Stromal cell of bone marrow (primary cell): ENCODE results near the gene SAXO2.
"Not testable (repeated sequence)": the region's sequence is repeated elsewhere in the genome, so short reads cannot be mapped to it uniquely, and the experiment has no call there.

Source experiments
- DNase-seq: peaks from one replicate; pipeline ENCODE4 v3.0.0-alpha.2; 2012; ENCODE audit warnings: low read depth

SAXO2 gene

DNA sequence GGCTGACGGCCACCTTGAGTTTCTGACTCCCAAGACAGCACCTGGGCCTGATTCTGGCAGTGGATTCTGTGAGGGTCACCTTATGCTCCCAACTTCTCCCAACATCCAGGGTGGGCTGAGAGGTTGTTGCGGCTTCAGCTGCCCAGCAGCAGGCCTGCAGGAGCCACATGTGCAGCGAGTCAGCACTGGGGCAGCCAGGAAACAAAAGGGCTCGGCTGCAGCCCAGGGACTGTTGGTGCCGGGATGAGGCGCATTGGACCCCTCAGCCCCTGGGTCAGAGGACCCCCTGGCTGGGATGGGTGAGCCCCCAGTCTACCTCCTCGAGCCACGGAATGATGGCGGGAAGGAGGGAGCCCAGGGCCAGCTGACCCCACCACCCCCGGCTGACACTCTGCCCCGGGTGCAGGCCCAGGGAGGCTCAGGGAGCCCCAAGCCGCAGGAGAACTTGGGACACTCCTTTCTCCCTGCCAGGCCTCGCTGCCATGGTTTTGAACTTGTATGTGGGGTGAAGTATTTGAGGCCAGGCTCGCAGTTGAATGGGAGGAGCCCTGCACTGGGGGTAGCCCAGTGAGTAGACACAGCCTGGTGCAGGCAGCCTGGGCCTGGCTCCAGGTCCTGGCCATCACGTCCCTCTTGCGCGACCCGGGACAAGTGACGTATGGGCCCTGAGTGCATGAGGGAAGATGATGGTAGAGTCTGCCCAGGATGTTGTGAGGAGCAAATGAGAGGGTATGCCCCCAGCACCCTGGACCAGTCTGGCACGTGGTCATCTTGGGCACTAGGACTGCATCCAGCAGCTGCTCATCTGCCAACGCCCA is 51.5 kb downstream of the SAXO2 start:
- DNase-seq, result not testable (repeated sequence)

DNA sequence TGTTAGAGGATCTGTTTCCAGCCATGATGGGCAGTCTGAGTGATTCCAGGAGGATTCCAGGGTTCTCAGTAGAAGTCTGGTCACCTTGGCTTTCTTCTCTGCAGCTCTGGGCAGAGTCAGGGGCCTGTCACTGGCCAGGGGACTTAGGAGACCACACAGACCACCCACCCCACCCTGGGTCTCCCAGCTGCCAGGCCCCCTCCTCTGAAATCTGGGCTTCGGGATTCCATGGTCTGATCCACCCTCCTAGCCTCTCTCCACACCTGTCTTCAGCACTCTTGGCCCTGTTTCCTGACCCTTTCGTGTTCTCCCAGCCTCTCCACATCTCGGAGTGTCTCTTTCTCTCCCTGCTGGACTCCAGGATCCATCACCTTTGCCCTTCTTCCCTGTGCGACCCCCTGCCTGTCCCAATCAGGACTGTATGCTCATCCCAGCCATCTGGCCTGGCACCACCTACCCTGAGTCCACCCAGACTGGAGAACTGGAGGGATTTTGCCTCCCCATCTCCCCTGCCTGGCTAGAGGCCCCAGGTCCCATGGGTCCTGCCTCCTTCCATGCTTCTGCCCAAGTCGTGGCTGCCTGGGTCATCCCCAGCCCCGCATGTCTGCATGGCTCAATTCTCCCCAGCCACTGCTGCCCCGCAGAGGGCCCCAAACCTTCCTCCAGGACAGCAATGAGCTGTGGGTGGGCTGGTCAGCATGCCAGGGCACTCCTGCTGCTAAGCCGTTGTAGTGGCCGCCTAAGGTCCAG is 52.3 kb downstream of the SAXO2 start:
- no peak for DNase-seq

DNA sequence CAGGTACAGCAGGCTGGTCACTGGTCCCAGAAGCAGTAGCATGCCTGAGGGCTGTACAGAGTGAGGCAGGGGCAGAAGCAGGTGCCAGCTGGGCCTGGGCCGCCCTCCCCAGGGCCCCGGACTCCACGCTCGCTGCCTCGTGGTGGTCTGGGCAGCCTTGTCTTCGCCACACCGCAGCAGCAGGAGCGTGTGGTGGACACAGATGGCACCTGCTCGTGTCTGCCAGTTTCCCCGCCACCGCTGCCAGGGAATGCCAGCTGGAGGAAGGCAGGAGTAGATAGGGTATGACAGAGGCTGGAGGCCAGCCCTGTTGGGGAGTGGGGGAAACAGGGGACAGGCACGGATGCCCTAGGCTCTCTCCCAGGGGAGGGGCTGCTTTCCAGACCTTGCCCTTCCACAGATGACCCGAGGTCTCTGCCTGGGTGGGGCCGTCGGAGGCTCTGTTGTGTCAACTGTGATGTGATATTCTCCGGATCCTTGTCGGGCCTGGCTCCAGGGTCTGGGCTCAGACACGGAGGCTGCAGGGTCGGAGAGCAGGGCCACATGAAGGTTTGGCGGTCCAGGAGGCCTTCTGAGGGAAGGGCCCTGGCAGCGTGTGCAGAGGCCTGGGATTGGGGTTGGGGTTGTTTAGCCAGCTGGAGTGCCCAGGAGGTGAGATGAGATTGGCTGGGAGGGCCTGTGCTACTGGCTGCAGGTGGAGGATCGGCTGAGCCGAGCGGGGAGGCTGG is 53.1 kb downstream of the SAXO2 start:
- no peak for DNase-seq

DNA sequence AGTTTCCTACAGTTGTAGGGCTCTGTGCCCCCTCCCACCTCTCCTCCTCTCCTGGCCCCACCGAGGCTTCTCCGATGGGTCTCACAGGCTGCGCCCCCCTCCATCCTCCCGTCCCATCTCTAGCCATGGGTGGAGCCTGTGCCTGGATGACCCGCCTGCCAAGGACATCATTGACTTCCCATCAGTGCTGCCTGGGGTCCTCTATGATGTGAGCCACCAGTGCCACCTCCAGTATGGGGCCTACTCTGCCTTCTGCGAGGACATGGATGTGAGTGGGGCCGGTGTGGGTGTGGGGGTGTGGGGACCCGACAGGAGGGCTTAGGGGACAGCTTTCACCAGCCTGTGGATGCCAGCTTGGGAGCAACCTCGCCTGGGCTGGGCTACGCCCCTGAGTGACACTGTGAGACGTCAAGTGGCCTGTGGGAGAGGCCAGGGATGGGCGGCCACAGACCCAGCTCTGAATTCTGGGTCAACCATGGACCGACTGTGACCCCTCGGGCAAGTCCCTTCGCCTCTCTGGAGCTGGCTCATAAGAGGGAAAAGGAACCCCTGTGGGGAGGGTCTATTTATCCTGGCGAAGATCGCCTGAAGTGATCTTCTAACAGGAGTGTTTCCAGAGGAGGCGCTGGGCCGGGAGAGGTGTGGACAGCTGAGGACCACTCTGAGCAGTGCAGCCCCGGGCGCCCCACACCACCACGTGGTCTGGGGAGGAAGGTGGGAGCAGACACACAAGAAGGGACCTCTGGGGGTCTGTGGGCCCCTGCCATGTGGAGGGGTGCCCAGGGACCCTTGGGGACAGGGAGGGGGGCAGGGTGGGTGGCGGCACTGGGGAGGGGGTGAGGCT is 53.9 kb downstream of the SAXO2 start:
- not testable (repeated sequence) for DNase-seq

DNA sequence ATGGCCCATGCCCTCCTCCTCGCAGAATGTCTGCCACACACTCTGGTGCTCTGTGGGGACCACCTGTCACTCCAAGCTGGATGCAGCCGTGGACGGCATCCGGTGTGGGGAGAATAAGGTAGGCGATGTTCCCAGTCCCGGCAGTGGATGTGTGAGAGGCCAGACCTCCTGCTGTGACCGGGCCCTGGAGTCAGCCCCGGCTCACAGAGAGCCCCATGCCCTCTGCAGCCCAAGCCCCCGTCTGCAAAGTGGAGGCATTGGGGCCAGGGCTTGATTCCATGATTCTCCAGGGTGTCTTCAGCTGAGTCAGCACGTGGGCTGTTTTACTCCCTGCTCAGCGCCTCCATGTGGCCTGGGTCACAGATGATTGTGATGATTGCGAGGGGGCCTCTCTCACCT is 54.5 kb downstream of the SAXO2 start:
- DNase-seq, result no peak

DNA sequence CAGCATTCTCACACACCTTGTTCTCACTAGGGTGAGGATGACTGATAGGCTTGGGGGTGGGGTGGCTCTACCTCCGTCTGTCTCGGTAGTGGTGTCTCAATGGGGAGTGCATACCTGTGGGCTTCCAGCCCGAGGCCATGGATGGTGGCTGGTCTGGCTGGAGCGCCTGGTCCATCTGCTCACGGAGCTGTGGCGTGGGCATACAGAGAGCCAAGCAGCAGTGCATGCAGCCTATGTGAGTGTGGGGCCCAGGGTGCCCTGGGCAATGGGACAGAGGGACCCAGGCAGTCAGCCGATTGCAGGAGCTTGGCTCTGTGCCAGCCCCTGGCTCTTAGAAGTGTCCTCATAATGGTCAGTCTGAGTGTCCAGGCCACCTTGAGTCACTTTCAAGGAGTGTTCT is 54.9 kb downstream of the SAXO2 start:
- not testable (repeated sequence) for DNase-seq

DNA sequence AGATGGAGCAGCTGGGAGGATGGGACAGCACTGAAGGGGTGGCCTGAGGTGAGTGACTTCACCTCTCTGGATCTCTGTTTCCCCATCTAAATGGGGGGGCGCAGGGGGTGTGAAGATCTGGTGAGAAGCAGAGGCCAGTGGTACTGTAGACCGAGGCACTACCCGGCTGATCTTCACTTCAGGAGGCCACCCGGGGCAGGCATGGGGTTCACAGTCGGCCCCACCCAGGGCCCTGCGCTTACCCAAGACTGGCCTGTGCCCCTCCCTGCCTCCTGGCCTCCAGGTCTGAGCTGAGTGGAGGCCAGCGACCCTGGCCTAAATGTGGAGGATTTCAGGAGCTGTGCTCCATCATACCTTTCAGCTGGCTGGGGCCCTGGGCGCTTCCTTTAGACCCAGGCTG is 55.7 kb downstream of the SAXO2 start:
- DNase-seq, result not testable (repeated sequence)

DNA sequence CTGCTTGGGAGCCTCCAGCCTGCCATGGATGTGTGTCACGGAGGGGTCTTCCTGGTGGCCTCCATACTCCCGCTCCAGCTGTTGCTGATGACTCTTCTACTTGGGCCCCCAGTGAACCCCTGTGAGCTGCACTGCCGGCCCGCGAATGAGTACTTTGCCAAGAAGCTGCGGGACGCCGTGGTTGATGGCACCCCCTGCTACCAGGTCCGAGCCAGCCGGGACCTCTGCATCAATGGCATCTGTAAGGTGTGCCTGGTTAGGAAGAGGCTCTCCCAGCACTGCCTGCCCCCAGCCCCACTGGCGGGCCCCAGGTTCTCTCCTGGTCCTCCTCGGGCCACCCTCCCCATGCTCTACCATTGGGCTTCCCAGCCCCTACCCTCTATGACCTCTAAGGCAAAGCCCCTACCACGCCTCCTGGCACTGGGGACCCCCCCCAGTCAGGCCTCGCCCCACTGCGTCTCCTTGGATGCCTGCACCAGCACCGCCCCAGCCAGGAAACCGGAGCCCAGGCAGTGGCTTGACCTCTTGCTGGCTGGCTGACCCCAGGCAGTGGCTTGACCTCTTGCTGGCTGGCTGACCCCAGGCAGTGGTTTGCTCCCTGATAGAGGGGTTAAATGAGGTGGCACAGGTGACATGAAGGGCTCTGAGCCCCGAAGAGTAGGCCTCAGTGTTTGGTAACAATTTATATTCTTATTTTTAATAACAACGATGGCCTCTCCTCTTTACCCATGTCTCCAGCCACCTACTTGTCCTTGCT is 57.1 kb downstream of the SAXO2 start:
- DNase-seq, result not testable (repeated sequence)

DNA sequence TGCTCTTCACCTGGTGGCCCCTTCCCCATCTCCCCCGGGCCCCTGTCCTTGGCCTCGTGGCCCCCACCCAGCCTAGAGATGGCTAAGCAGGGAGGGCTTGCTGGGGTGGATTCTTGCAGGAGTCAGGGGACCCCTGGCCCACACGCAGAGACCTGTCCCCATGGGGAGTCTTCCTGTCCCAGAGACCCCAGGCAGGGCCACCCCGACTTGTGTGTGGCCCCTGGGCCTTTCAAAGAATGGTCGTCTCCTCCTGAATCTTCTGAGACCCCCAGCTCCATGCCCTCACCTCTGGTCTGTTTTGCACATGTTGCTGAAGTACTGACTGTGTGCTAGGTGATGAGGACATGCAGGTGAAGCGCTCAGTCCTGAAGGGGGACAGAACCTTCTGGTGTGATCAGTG is 58.2 kb downstream of the SAXO2 start:
- DNase-seq, result not testable (repeated sequence)

DNA sequence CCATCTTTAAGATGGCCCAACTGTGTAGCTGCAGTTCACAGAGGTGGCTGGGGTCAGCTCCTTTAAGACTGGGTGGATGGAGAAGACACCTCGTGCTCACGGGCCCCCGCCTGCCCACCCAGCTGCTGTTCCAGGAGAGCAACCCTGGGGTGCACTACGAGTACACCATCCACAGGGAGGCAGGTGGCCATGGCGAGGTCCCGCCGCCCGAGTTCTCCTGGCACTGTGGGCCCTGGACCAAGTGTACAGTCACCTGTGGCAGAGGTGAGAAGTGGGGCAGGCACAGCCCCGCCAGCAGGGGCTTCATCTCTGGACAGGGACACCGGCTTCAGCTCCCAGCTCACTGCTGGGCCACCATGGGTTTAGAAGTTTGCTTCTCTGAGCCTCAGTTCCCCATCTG is 59.9 kb downstream of the SAXO2 start:
- DNase-seq, result not testable (repeated sequence)

DNA sequence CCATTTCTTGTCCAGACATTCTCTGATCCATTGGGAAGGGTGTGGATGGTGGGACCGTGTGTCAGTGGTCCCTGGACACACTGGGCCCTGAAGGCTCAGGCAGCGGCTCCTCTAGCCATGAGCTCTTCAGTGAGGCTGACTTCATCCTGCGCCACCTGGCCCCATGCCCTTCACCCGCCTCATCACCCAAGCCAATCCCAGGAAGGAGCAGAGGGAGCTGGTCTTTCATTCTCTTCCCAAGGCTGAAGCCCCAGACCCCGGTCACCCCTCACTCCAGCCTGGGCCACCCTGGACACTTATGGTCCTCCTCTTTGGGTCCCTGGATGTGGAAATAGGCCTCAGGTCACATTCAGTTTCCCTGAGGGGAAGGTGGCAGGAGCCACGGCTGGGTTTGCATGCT is 62.2 kb downstream of the SAXO2 start:
- not testable (repeated sequence) for DNase-seq

DNA sequence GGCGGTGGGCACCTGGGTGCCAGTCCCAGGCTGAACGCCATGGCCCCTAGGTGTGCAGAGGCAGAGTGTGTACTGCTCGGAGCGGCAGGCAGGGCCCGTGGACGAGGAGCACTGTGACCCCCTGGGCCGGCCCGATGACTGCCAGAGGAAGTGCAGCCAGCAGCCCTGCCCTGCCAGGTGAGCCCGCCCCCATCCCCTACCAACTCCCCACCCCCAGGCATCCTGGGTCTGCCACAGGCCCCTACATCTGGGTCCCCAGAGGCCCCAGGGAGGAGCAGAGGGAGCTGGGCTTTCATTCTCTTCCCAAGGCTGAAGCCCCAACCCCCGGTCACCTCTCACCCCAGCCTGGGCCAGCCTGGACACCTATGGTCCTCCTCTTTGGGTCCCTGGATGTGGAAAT is 63.0 kb downstream of the SAXO2 start:
- not testable (repeated sequence) for DNase-seq

DNA sequence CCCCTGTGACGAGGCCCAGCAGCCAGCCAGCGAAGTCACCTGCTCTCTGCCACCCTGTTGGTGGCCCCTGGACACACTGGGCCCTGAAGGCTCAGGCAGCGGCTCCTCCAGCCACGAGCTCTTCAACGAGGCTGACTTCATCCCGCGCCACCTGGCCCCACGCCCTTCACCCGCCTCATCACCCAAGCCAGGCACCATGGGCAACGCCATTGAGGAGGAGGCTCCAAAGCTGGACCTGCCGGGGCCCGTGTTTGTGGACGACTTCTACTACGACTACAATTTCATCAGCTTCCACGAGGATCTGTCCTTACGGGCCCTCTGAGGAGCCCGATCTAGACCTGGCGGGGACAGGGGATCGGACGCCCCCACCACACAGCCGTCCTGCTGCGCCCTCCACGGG is 64.3 kb downstream of the SAXO2 start:
- not testable (repeated sequence) for DNase-seq

DNA sequence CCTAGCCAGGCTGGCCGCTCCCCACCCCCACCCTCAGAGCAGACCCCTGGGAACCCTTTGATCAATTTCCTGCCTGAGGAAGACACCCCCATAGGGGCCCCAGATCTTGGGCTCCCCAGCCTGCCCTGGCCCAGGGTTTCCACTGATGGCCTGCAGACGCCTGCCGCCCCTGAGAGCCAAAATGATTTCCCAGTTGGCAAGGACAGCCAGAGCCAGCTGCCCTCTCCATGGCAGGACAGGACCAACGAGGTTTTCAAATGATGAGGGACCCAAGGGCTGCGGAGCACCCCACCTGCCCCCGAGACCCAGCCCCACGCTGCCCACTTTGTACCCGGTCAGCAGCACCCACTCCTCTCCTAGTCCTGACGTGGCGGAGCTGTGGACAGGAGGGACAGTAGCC is 64.8 kb downstream of the SAXO2 start:
- DNase-seq, result not testable (repeated sequence)

DNA sequence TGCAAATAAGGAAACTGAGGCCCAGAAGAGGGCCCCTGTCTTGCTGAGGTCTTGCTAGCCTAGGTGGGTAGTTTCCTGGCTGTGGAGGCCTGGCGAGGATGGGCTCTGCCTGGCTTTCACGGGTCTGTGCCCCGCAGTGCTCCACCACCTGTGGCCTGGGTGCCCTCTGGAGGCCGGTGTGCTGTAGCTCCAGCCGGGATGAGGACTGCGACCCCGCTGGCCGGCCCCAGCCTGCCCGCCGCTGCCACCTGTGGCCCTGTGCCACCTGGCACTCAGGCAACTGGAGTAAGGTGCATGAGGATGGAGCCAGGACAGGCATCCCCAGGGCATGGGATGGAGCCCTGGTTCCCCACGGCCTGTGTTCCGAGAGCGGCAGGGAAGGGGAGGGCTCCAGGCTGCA is 66.4 kb downstream of the SAXO2 start:
- DNase-seq, result not testable (repeated sequence)

DNA sequence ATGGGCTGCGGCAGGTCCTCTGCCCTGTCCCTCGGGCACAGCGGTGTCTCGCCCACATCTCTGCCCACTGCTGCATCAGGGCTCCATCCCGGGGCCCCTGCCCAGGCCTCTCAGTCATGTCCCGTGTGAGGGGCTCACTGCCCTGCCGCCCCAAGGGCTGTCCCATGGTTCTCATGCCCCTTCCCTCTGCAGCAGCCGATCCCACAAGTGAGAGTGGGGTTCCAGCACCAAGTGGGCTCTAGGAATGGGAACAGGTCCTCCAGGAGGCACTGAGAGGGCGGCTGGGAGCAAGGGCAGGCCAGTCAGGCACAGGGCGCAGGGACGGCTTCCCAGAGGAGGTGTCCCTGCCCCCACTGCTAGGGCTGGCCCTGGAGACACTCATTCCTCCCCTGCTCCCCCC is 68.3 kb downstream of the SAXO2 start:
- not testable (repeated sequence) for DNase-seq

DNA sequence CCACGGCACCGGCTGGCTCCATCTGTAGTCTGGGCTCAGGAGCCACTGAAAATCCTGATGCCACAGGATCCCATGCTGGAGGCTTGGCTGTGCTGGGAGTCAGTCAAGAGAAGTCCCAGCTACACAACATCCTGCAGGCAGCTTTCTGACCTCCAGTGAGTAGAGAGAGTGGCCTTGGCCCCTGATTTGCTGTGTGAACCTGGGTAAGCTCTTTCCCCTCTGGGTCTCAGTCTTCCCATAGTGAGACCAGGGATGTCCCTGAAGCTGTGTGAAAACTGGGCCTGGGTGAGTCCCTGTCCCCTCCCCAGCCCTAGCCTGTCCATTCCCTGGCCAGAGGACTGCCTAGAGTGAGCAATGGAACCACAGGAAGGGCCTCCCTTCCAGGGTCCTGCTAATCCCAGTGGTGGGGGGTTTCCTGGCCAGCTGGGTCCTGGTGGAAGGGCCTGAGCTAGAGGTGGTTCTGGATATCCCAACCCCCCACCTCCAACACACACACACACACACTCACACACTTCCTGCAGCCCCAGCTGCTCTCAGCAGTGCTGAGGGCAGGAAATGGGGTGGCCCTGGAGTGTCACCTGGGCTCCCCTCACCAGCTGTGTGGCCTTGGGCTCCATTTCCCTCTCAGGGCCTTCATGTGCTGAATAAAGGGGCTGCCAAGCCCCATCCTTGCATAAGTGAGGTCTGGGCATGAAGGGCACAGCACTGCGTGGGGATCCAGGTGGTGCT is 69.1 kb downstream of the SAXO2 start:
- DNase-seq, result not testable (repeated sequence)

DNA sequence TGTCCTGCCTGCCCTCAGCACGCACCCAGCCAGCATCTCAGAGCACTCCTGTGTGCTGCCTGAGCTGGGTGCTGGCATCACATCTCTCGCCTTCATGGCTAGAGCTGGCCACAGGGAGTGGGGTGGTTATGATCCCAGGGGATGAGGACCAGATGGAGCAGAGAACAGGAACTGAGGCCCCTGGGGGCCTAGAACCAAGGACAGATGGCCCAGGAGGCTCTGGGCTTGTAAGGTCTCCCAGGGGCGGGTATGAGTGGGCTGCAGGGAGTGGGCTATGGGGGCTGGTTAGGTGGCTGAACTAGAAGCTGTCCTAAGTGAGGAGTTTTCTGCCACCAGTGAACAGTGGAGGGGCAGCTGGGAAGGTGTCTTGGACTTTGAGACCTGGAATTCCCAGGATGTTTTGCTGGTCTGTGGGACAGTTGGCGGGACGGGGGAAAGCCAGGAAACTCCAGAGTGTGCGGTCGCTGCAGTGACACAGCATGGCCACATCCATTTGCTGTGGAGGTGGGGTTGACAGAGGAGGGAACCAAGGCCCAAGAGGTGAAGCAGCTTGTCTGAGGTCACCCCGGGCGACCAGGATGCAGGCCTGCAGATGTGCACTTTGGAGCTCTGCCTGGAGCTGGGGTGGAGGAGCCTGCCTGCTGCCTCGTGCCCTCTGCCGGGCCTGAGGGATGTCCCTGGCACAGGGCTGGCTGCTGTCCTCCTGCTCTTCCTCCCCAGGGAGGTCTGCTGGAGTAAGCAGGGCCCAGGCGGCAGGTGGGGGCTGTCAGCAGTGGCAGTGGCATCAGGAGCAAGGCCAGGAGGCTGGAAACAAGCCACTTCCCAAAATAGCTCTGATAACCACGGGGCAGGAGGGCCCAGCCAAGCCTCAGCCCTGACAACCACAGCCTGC is 70.3 kb downstream of the SAXO2 start:
- DNase-seq, result not testable (repeated sequence)
